Natural killer cell (primary cell): ENCODE results near the gene BRD2. TPM values are rescaled to one million over a fixed set of nuclear protein-coding genes. Genes with fewer than 3 reads are reported as not detected.
A peak's percentile ranks its signal among the peaks of the same experiment; 100 is the strongest.

Experiments used
- ATAC-seq, 3 donors: fragments of 150-1000 bp in 2 of 3; fragments of 200-7000 bp in 1 of 3; cut with Tn5 transposase; 1 replicate in 1 of 3; 2 replicates in 2 of 3; pipeline ENCODE4 v1.10.0; 2021; ENCODE audit warnings: mild to moderate bottlenecking in 2 of 3, moderate library complexity in 2 of 3
- DNase-seq, 2 donors: peaks; one replicate each; pipeline versions ENCODE4 v3.0.0 to v3.0.0-alpha.2; 2013 to 2021; ENCODE audit warnings: mixed read lengths in 1 of 2
- H3K27ac ChIP-seq: one replicate; pipeline ENCODE4 v1.5.1; 2013; ENCODE audit warnings: mild to moderate bottlenecking, low read length
- H3K27me3 ChIP-seq: one replicate; pipeline ENCODE4 v1.6.1; 2013; ENCODE audit warnings: low read length; ENCODE audit not compliant: control insufficient read depth, insufficient read depth
- H3K36me3 ChIP-seq: one replicate; pipeline ENCODE4 v1.6.1; 2013; ENCODE audit warnings: low read length; ENCODE audit not compliant: control insufficient read depth, insufficient read depth
- H3K4me1 ChIP-seq: one replicate; pipeline ENCODE4 v1.6.1; 2013; ENCODE audit warnings: low read length; ENCODE audit not compliant: control insufficient read depth, insufficient read depth
- H3K4me3 ChIP-seq: one replicate; pipeline ENCODE4 v1.5.1; 2013; ENCODE audit warnings: low read length
- H3K9me3 ChIP-seq: one replicate; pipeline ENCODE4 v1.6.1; 2013; ENCODE audit warnings: low read length; ENCODE audit not compliant: control insufficient read depth, insufficient read depth
- H3K27ac Mint-ChIP-seq, 2 donors: one replicate each; pipeline ENCODE4 v1.8.0; 2022; ENCODE audit warnings: mild to moderate bottlenecking in 2 of 2, mixed read lengths in 2 of 2, moderate library complexity in 1 of 2
- H3K27me3 Mint-ChIP-seq, 2 donors: one replicate each; pipeline ENCODE4 v1.8.0; 2022; ENCODE audit warnings: low read depth in 2 of 2, mixed read lengths in 2 of 2
- H3K36me3 Mint-ChIP-seq: one replicate; pipeline ENCODE4 v1.8.0; 2022; ENCODE audit warnings: mixed read lengths
- H3K4me1 Mint-ChIP-seq, 2 donors: one replicate each; pipeline ENCODE4 v1.8.0; 2022; ENCODE audit warnings: mixed read lengths in 2 of 2
- H3K4me3 Mint-ChIP-seq: one replicate; pipeline ENCODE4 v1.8.0; 2022; ENCODE audit warnings: mild to moderate bottlenecking, moderate library complexity, mixed read lengths
- H3K9me3 Mint-ChIP-seq, 2 donors: one replicate each; pipeline ENCODE4 v1.8.0; 2022; ENCODE audit warnings: mixed read lengths in 2 of 2
- CTCF ChIP-seq: fragments of 200-600 bp; IDR thresholded peaks from one replicate; pipeline ENCODE4 v1.8.0; 2022; ENCODE audit warnings: antibody characterized with exemption
- WGBS: methylation state at CpG from one replicate; pipeline ENCODE4 v1.1.7; 2013; ENCODE audit warnings: missing lambda C conversion rate; ENCODE audit not compliant: insufficient coverage; 5-methylcytosine and 5-hydroxymethylcytosine counted together
- intact Hi-C: fragments of 100-400 bp; cut with micrococcal nuclease; formaldehyde crosslinking; loops from one replicate; pipeline ENCODE4 v1.14.2; 2022
- total RNA-seq, 4 donors: library from RNA; stranded (reverse); fragments of 120-200 nt in 1 of 4; gene quantifications; one replicate each; pipeline versions ENCODE4 v1.2.3 to v1.2.4, GENCODE V29; 2013 to 2022

The BRD2 gene
- total RNA-seq, 3 donors from 2014 or later (not counting 1 experiment from before 2014, with no cell fraction given), result 653 to 886 (median 714) TPM

- H3K4me3 ChIP-seq, result peak overlapping the region; percentile 27
- intact Hi-C loops, result loop anchor here (5.0 to 10.0 kb wide), 2 partner anchors 52 to 259 kb away; no protein-coding TSS in a partner anchor
- H3K4me1 Mint-ChIP-seq, result peaks cover 61 to 62% of the 10 kb centered on the region in 2 donors
- no peaks in the 10 kb centered on the region for H3K9me3 Mint-ChIP-seq
- peak overlapping the region; percentile 69 for H3K4me3 Mint-ChIP-seq
- H3K36me3 Mint-ChIP-seq, result no peaks in the 10 kb centered on the region
- H3K27ac ChIP-seq, result peak overlapping the region; percentile 82
- peak overlapping the region; percentile 92 to 98 for H3K27ac Mint-ChIP-seq
- H3K9me3 ChIP-seq, result no peaks in the 10 kb centered on the region
- TF ChIP-seq CTCF, result no peak
- DNase-seq (peak in 1 of 2 donors; percentile 73), ATAC-seq (peak; percentile 27 to 66 (median 43))
- 10% methylated on average over 2 of the region's 4 CpGs for WGBS
- H3K27me3 ChIP-seq, result no peaks in the 10 kb centered on the region
- no peaks in the 10 kb centered on the region for H3K36me3 ChIP-seq
- no peaks in the 10 kb centered on the region for H3K27me3 Mint-ChIP-seq
- H3K4me1 ChIP-seq, result peaks cover 64% of the 10 kb centered on the region
Measured at GRCh38 chr6:32943864-32944649, 24.3 kb upstream of the BRD2 start.

DNA sequence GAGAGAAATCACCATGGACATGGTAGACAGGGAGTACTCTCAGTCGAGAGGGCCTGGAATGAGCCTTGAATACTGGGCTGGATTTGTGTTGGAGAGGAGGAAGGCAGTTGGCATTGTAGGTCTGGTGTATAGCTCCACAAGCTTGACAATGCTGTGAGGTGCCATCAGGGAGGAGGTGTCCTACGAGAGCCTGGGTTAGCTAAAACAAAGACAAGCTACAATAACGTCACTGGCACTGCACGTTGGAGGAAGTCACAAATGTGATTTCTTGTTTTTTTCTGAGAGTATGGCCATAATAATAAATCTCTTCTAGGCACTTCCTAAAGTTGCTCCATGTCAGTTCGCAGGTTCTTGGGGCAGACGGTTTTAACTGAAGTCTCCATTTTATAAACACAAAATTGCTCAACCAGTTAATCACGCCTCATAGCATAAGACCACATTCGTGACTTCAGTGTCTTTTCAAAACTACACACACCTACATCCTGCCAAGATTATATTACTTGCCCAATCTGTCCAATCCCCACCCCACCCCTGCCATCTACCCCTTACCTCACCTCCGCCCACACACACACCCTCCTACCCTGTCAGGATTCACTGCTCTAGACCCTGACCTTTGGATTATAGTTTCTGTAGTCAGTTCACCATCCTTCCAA, 23.2 kb upstream of the BRD2 start:
- Histone ChIP-seq H3K27ac (peak overlapping the region; percentile 82), H3K4me3 (no peak overlapping the region), H3K9me3 (no peaks in the 10 kb centered on the region), H3K4me1 (peaks cover 66% of the 10 kb centered on the region), H3K27me3 (no peaks in the 10 kb centered on the region), H3K36me3 (no peaks in the 10 kb centered on the region)
- ATAC-seq, result peak; percentile 56 to 75 (median 56)
- DNase-seq, result peak in 1 of 2 donors; percentile 56
- no peaks in the 10 kb centered on the region for H3K36me3 Mint-ChIP-seq
- H3K4me3 Mint-ChIP-seq, result peak overlapping the region; percentile 69
- H3K27me3 Mint-ChIP-seq, result no peaks in the 10 kb centered on the region
- peak overlapping the region; percentile 92 to 98 for H3K27ac Mint-ChIP-seq
- no peaks in the 10 kb centered on the region for H3K9me3 Mint-ChIP-seq
- 24% methylated on average over 9 of the region's 9 CpGs for WGBS
- TF ChIP-seq CTCF, result no peak
- peaks cover 62% of the 10 kb centered on the region in 2 donors for H3K4me1 Mint-ChIP-seq
- intact Hi-C loops, result loop anchor here (10.0 kb wide), 1 partner anchor 260 kb away; no protein-coding TSS in a partner anchor

- intact Hi-C loops, result loop anchor here (10.0 kb wide), 1 partner anchor 261 kb away; no protein-coding TSS in a partner anchor
Measured at GRCh38 chr6:32945953-32946352, 22.4 kb upstream of the BRD2 start.

More at GRCh38 chr6:32945953-32946352, 22.4 kb upstream of the BRD2 start:
- peak overlapping the region; percentile 82 for H3K27ac ChIP-seq
- H3K9me3 Mint-ChIP-seq, result no peaks in the 10 kb centered on the region
- H3K9me3 ChIP-seq, result no peaks in the 10 kb centered on the region
- no peaks in the 10 kb centered on the region for H3K36me3 Mint-ChIP-seq
- no peaks in the 10 kb centered on the region for H3K36me3 ChIP-seq
- H3K27me3 ChIP-seq, result no peaks in the 10 kb centered on the region
- peak overlapping the region; percentile 49 for H3K4me3 Mint-ChIP-seq
- H3K4me3 ChIP-seq, result no peak overlapping the region
- peaks cover 55 to 57% of the 10 kb centered on the region in 2 donors for H3K4me1 Mint-ChIP-seq
- ATAC-seq, result no peak
- peak in 1 of 2 donors; percentile 1 for DNase-seq
- no peaks in the 10 kb centered on the region for H3K27me3 Mint-ChIP-seq
- no peak for TF ChIP-seq CTCF
- peak overlapping the region; percentile 92 to 98 for H3K27ac Mint-ChIP-seq
- H3K4me1 ChIP-seq, result peaks cover 64% of the 10 kb centered on the region
